GM19397 (cell line): ENCODE results near the gene SNX32.
A peak's percentile ranks its signal among the peaks of the same experiment; 100 is the strongest.

Experiments used
- ATAC-seq: cut with Tn5 transposase; IDR thresholded peaks from one replicate; pipeline ENCODE4 v1.9.1; 2021; ENCODE audit warnings: mild to moderate bottlenecking, moderate library complexity; ENCODE audit not compliant: unreplicated experiment

SNX32 gene

DNA sequence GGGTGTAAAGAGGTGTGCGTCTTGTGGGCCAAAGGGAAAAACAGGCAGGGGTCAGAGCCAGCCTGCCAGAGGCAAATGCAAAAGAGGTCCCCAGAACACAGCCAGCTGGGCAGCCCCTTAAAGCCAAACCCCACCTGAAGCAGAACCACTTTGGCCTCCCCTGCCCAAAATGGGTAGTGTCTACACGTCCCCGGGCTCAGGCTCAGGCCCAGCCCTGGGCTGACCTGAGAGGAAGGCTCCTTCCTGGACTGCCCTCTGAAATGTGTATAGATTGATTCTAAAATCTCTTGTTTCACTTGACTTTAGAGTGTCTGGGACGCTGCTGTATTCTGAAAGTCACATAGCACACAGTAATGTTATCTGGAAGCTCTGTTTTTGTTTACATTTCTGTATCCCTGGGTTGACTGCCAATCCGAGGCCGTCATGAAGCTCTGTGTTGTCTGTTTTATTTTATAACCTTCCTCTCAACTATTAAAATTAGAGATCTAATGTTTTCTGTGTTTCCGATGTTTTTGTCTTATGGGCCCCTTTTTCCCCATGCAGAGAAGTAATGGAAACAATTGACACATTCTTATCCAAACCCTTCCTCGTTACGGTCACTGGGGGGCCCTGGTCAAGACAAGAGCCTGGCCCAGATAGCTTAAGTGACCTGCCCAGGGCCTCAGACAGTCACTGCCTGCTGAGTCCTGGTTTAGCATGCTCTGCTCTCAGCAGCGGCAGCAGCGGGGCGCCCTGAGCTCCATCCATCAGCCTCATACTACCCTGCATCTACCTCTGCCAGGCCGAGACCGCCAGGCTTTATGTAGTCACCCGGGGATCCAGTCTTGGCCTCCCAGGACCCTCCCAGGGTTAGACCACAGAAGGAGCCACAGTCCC, 36.8 kb upstream of the SNX32 start:
- no peak for ATAC-seq

DNA sequence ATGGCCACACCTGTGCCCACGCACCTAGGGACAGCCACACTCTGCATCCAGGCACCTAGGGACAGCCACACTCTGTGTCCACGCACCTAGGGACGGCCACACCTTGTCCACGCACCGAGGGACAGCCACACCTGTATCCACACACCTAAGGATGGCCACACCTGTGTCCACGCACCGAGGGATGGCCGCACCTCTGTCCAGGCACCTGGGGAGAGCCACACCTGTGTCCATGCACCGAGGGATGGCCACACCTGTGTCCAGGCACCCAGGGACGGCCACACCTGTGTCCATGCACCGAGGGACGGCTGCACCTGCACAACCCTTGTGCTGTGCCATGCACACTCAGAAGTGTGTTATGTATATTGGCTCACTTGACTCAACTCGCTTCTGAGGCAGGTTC, 36.1 kb upstream of the SNX32 start:
- ATAC-seq: no peak

DNA sequence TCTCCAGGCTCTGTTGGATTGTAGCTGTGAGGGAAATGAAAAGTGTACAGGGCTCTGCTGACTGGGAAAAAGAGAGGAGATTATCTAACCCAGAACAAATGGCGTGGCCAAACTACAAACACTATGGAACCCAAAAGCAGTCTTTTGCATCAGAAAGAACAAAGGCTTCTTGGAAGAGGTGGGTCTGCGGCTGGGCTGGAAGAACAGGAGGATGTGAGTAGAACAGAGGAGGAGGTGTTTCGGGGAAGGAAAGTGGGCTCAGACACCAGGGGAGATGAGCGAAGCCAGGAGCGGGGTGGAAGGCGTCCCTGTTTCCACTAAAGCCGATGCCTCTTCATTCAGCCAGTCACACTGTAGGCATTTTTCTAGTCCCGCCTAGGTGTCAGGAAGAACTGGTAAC, 34.9 kb upstream of the SNX32 start:
- no peak for ATAC-seq

DNA sequence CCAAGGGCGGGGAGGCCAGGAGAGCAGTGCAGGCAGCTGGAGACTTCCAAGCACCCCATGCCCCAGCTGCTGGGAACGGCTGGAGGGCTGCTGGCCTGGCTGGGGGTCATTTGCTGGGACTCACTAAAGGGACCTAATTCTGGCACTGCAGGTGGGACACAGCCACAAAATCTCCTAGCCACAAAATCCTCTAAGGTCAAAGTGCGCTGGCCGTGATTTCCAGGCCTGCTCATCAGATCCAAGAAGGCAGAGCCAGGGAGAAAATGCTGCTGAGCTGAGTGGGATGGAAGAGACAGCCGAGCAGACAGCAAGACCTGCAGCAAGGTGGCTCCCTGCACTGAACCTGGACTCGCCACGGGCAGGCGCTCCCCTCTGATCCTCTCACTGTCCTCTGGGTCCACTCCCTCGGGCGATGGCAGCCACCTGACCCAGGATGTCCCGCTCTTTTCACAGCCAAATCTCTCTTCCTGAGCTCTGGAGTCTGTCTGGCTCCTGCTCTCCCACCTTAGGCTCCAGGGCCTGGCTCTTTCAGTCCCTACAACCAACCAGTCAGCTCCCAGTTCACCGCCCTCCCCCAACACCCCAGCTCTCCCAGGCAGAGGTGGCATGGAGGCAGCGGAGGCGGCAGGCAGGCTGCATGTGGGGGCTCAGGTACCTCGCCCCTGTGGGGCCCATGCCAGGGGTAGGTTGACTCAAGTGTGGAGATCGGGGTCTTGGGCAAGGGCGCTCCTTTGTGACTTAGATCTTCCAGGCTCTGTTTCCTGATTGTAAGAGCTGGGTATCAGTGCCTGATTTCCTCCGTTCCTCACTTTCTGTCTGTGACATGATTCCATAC, 32.4 kb upstream of the SNX32 start:
- ATAC-seq: no peak

DNA sequence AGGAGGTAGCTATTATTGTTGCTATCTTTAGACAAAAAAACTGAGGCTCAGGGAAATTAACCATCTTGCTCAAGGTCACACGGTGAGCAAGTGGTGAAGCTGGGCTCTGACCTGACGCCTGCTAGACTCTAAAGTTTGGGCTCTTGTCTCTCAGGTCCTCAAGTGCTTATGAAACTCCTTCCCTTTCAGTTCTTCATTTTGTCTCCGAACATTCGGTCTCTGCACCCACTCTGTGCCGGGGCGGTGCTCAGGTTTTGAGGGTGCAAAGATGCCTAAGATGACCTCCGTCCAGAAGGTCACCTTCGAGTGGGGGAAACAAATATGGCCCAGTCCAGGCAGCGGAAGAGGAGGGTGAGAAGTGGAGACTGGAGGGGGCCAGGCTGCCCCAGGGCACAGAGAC, 30.9 kb upstream of the SNX32 start:
- no peak for ATAC-seq

DNA sequence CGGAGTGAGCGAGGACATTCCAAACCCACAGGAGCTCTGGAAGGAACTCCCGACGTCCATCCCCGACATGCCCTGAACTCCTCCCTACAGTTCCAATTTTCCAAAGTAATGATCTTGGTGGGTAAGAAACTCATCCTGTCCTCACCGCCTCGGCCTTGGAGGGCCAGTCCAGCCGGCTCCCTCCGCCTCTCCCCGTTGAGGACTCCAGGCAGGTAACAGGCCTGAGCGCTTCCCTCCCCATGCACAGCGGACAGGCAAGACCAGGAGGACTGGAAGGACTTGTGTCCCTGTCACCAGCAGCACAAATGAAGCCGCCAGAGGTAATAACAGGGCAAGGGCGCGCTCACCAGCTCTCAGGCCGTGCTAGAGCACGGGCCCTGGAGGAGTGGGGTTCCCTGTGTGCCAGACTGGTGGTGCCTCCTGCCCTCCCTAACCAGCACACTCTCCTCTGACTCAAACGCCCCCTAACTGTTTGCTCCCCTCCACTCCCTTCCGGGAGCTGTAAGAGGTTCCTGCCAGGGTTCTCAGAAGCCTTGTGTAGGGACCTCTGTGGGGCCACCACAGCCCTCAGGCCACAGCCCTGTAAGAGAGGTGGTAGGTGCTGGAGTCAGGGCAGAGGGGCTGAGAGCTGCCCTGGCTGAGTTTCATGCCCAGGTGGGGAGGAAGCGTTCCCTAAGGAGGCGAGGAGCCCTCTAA, 29.8 kb upstream of the SNX32 start:
- no peak for ATAC-seq

DNA sequence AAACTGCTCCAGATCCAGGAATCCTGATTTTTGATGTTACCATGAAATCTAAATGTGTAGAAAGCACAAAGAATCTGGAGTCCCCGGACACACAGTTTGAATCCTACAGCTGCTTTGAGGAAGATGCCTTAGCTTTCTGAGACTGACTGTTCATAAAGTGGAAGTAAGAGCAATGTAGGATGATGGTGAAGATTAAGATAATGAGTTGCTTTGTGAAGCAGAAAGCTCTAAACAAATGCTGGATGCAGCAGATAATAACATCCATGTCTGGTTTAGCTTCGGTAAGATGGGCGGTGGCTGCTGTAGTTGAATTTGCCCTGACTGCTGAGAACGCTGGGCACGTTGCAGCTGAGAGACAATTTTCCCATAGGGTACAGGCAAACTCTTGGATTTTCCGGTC, 26.8 kb upstream of the SNX32 start:
- ATAC-seq: no peak

DNA sequence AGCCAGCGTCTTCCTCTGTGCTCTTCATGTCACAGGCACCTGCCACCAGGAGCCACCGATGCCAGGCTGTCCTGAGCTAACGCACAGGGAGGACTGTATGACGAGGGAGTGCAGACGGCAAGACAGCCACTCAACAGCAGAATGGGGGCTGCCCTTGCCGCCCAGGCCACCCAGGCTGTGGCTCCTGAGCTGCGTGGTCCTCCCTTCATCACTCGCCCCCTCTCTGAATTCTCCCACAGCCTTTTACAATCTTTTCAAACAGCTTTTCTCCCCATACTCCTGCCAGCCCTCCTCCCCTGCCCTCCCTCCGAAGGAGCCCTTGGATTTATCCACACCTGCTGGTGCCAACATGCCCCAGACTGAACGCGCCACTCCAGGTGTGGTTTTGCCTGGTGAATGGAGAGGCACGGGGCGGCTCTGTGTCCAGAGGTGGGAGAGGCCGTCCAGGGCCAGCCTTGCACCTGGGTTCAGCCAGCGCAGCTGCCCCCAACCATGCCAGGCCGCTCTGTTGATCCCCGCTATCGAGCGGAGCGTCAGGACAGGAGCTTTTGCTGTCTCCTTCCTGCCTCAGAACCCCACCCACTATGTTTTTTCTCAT, 24.9 kb upstream of the SNX32 start:
- ATAC-seq: no peak

DNA sequence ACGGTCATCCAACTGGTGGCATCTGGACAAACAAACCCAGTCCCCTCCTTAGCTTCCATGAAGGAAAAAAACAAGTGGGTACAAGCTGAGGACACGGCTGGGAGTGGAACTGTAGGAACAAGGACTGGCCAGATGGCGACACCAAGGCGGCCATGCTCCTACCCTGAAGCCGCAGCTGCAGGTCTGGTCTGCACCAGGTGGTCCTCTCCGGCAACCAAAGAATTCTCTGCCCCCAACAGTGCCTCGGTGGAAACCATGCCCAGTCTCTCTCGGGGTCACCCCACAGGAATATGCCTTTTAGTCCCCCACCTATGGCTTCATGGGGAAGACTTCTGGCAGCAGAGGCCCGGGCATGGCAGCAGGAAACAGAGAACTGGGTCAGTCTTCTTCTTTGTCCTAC, 24.3 kb upstream of the SNX32 start:
- no peak for ATAC-seq

DNA sequence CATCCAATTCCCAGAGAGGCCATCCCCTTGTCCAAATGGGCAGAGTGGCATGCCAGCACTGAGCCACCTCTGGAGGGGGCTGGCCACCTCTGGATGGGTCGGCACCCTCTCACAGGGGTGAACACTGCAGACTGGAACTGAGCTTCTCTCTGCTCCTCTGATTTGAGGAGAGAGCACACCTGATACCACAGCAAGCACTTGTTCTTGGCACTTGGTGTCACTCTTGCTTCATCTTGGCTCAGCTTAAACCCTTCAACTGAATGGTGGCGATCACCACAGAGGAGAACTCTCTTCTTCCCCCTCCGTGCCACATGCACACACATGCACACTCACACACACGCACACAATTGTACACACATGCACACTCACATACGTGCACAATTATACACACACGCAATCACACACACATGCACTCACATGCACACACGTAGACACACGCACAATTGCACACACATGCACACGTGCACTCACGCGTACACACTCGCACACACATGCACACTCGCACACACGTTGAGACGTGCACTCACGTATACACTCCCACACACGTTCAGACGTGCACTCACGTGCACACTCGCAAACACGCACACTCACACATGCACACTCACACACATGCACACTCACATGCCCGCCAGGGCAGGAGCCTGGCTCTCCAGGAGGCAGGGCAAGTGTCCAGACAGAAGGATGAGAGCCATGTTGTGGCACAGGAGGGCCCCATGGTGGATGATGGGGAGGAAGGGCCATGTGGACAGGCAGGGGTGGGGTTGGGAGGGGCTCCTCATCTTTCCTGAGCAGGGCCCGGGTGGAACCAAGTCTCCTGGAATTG, 23.5 kb upstream of the SNX32 start:
- no peak for ATAC-seq

DNA sequence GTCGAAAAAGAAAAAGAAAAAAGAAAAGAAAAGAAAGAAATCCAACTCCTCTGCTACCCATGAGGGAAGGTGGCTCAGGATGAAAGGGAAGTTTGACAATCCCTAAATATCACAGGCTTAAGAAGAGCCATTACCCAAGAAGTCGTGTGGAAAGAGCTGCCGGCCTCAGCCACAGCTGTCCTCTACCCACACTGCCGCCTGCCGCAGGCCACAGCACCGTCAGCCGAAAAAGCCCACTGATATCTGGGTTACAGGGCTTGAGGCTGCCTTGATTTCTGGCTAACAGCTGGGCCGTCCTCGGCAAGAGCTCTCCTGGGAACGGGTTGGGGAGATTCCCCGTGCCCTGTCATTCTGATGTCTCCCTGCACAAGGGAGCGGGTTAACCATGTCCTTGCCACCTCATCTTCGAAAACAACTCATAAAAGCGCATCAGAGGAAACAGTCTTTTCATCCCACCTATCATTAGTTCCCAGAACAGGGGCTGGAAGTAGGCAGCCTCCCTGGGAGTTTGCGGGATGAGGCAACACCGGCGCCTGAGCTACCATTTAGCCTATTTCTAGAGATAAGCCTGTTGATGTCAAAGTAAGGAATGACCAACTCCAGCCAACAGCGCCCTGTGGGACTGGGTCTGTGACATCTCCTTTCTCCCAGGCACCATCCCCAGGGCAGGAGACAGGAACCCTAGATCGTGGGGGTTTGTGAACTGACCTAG, 21.8 kb upstream of the SNX32 start:
- no peak for ATAC-seq

DNA sequence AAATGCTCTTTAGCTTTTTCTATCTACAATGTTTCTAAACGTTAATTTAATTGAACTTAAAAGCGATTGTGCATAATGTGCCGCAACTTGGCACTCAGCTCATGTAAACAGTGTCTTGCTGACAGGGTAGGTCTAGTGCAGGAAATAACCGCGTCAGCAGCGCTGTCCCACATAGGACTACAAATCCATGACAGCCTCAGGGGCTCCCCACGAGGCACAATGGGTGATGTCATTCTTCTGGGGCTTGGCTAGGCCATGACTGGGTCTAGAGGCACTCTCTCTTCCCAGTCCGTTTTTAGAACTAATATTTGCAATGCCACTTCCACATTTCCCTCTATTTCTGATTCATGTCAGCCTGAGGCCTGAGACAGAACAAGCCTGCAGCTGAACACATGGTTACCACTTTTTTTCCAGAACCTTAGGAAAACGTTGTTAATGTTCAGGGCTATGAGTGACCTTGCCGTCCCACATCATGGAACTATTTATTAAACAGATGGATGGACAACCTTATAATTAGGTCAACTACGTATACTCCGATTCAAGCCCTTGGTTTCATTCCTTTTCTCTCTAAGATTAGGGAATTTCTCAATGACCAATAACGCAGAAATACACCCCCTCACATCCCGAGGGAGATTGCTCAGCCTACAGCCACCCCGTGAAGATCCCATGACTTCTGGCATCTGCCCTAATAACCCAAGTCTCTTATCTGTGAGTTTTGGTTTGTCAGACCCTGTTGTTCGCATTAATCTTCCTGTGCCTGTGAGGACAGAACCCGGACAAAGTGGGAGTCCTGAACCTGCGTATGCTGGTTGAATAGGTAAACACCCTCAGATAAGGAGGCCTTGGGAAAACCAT, 19.4 kb upstream of the SNX32 start:
- no peak for ATAC-seq

DNA sequence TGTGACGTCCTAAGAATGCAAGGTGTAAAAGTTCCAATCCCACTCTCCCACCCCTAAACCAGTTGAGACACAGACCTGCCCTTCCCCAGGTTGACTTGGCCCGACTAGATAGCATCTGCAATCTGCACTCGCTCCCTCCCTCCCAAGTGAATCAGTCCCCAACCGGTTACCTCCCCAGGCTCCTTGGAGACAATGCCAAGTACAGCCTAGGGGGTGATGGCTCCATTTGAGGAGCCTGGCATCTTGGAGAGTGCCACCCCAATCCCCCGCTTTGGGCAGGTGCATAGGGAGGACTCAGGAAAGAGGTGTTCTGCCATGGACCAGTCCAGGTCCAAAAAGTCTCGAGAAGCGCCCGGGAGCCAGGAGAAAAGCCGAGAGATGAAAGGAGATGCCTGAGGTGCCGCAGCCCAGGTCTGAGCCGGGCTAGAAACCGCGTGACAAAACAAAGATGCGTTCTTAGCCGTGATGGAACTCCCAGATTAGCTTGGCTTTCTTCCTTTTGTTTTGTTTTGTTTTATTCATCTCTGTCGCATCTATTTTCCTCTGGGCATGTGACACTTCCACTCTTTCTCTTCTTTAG, 18.7 kb upstream of the SNX32 start:
- ATAC-seq: no peak

DNA sequence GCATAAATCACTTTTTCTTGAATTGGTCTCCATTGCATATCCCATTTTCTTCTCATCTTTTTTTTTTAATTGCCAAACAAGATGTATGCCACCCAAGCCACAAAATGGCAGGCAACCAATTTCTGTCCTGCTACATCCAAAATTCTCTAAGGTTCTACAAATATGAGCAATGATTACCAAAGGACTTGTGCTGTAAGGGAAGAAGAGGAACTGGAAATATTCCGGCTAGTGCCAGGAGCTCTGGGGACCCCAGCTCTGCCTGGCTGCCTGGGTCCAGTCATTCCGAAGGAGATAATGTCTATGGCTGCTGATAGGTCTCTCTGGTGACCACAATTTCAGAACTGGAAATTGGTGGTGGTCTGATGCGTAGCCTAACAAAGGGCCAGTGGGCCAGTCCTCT, 17.1 kb upstream of the SNX32 start:
- ATAC-seq: no peak

DNA sequence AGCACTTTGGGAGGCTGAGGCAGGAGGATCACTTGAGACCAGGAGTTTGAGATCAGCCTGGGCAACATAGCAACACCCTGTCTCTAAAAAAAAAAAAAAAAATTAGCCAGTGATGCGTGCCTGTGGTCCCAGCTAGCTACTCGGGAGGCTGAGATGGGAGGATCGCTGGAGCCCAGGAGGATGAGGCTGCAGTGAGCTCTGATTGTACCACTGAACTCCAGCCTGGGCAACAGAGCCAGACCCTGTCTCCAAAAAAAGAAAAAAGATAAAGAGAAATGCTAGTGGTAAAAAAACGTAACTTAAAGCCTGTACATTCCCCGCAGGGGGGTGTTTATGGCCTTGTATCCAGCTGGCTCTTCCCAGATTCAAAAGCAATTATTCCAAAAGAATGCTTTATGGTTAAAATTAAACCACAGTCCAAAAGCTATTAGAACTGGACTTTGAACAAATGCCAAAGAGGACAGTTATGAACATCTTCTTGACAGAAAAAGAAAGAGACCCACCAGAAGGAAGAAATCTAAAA, 16.4 kb upstream of the SNX32 start:
- no peak for ATAC-seq

DNA sequence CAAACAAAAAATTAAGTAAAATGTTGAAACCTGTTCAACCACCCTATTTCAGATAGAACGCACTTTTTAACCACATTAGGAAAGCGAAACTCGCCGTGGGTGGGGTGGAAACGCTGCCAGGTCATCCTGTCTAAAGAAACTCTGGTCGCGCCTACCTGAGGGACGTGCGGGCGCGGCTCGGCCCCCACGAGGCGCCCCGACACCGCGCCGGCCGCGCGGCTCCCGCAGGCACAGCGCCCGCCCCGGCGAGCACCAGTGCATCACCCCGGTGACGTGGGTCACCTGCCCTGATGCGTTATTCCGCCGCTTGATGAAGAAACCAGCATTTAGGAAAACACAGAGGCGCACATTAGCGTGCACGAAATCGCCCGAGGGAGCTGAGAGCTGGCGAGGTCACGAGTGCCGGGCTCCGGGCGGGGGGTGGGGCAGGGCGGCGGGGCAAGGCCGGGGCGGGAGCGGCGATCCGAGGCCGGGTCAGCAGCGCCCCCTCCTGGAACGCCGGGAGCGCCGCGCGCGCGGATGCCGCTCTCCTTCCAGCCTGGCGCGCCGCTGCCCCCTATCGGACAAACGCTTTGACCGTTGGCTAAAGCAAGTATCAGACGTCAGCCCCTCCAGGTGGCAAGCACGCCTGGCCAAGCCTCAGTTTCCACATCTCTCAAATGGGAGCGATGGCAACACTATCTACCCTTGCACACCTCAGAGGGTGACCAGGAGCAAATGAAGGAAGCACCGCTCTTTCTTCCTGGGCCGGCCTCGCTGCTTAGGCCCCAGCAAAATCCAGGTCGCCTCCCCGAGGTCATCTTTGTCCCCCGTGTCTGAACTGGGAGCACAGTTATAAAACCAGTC, 15.7 kb upstream of the SNX32 start:
- ATAC-seq: peak; percentile 83

DNA sequence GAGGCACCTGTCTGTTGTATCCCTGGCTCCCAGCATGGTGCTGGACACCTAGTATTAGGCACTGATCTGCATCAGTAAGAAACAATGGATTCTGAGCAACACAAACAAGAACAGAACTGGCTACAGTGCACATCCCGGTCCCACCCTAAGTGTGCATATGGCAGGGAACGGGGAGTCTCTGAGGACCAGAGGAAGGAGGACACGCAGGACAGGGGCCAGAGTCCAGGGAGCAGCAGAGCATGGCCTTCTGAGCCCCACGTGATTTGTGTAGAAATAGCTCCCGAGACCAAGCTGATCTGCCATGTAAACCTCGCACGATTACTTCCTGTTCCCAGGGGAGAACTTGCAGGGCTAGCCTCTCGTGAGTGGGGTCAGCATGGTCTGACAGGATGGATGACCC, 12.7 kb upstream of the SNX32 start:
- no peak for ATAC-seq
